ENCODE measurements around the gene CASKIN1. TPM values are rescaled to one million over a fixed set of nuclear protein-coding genes. Genes with fewer than 3 reads are reported as not detected.

CASKIN1 gene
- total RNA-seq, 1 donor, result under 0.01 TPM

DNA sequence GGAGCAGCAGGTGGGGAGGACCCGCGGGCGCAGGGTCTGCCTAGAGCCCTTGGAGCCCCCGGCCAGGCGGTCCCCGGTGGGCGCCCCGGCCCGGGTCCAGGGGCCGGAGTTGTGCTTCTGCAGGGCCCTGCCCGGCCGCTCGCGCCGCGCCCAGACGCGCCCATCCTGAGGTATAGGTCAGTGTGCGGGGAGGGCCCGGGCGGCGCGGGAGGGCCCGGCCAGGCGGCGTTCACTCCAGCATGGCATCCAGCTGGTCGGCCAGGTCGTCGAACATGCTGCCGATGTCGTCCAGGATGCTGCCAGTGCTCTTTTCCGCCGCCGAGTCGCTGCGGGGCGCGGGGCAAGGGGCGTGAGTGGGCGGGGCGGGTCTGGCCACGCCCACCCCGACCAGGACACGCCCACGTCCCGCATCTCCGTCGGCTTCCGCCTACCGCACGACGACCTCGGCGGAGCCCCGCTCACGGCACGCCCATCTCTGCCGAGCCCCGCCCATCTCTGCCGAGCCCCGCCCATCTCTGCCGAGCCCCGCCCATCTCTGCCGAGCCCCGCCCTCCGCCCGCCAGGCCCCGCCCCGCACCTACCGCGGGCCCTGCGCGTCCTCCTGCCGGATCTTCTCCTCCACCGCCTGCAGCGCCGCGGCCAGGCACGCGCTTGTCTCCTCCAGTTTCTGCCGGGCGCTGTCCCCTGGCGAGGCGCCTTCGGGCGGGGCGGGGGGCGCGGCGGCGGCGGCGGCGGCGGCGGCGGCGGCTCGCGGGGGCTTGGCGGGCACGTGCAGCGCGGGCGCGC lies 17.9 kb downstream of the CASKIN1 start:
- peak in 2 of 3 donors; percentile 52 to 58 for DNase-seq (ENCODE audit: low read depth in 2 of 3, low spot score in 2 of 3)

DNA sequence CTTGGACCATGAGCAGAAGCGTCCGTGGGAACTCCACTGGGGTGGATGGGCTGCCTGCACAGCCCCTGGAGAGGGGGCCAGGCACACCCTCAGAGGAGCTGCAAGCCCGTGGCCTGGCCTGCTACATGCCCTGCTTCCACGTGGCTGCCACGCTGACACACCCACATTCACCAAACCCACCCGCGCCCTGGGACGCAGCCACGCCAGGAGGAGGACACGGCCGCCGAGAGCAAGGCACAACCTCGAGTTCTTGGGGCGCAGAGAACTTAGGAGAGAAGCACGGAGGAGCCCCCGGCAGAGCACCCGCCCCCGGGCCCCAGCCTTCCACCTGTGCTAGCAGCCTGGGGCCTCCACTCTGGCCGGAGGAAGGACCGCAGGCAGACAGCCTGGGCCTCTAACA lies 18.8 kb downstream of the CASKIN1 start:
- no peak for DNase-seq (ENCODE audit: low read depth in 2 of 3, low spot score in 2 of 3)

DNA sequence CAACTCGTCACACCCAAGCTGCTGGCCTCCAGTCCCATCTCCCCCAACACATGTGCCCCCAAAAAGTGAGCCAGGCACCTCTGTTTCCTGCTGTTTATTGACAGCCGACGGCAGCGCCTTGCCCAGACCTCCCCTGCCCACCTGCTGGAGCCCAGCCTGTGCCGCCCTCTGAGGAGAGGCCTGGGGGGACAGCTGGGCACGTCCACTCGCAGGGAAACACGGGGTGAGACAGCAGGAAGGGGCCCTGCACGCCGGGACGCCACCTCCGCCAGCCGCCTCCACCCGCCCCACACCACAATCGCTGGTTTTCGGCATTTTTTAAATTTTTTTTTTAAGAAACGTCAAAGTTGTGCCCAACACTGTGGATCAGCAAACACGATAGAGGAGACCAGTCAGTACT lies 19.3 kb downstream of the CASKIN1 start:
- DNase-seq (ENCODE audit: low read depth in 2 of 3, low spot score in 2 of 3), result no peak

DNA sequence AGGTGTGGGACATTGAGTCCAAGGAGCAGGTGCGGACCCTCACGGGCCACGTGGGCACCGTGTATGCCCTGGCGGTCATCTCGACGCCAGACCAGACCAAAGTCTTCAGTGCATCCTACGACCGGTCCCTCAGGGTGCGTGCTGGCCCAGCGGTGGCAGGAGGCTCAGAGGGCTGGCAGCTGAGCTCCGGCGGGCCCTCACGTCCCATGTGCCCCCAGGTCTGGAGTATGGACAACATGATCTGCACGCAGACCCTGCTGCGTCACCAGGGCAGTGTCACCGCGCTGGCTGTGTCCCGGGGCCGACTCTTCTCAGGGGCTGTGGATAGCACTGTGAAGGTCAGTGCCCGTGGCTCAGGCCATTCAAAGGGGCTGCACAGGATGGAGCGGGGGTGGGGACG lies 20.4 kb downstream of the CASKIN1 start:
- DNase-seq (ENCODE audit: low read depth in 2 of 3, low spot score in 2 of 3), result no peak

DNA sequence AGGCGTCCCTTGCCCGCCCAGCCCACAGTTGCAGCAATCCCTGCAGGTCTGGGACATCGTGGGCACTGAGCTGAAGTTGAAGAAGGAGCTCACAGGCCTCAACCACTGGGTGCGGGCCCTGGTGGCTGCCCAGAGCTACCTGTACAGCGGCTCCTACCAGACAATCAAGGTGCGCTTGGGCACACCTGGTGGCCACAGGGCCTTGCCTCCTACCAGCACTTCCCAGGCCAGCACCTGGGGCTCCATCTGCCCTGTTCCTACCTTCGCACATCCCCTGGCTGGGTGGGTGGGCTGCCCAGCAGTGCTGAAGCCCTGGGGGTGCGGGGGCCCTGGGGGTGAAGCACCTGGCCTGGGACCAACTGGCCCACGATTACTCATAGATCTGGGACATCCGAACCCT lies 21.0 kb downstream of the CASKIN1 start:
- DNase-seq (ENCODE audit: low read depth in 2 of 3, low spot score in 2 of 3), result no peak

DNA sequence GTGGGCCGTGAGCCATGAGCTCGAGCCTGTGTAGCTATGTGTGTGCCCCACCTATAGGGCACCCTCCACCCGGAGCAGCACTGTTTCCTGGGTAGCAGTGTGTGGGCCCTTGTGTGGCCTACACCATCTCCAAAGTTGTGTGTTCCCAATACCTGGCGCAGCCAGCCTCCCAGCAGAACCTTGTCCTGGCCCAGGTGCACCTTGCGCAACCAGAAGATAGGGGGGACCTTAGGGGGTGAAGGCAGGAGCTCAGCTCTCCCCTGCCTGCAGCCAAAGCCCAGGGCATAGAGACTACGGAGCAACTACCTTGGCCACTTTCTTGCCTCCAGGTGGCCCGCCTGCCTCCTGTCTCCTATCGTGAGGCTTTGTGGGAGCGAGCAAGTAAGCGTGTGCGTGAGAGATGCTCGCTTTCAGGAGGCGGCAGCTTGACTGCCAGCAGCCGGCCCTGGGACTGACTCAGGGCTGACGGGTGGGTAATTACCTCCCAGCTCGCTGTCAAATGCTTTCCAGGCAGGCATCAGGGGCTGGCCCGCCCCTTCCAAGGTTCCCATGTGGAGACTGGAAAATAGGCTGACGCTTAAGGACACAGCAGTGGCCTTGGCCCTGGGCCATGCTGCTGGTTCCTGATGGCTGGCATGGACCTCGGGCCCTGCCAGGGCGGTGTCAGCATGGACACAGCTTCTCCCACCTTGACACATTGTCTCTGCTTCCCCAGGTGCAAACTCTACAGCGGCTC lies 21.8 kb downstream of the CASKIN1 start:
- DNase-seq (ENCODE audit: low read depth in 2 of 3, low spot score in 2 of 3), result no peak

DNA sequence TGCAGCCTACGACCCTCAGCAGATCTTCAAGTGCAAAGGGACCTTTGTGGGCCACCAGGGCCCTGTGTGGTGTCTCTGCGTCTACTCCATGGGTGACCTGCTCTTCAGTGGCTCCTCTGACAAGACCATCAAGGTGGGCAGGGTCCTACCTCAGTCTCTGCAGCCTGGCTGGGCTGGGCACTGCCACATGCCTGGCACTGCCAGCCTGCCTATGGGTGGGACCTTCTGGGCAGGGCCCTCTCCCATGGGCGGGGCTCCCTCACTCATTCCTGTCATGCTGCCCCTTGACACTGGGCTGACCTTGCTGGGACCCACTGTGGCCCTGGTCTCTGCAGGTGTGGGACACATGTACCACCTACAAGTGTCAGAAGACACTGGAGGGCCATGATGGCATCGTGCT lies 22.5 kb downstream of the CASKIN1 start:
- no peak for DNase-seq (ENCODE audit: low read depth in 2 of 3, low spot score in 2 of 3)

DNA sequence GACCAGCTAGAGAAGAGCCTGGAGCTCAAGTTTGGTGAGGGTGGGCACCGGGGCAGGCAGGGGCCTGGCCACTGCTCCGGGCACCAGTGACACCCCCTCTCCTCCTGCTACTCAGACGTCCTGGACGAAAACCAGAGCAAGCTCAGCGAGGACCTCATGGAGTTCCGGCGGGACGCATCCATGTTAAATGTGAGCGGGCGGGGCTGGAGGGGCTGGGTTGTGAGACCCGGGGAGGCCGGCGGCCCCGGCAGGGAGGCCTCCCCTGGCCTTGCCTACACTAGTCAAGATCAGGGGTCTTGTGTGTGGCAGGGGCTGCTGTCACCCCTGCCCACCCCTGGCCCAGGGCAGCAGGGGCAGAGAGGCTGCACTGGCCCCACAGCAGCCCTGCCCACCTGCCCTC lies 23.0 kb downstream of the CASKIN1 start:
- DNase-seq (ENCODE audit: low read depth in 2 of 3, low spot score in 2 of 3), result no peak

DNA sequence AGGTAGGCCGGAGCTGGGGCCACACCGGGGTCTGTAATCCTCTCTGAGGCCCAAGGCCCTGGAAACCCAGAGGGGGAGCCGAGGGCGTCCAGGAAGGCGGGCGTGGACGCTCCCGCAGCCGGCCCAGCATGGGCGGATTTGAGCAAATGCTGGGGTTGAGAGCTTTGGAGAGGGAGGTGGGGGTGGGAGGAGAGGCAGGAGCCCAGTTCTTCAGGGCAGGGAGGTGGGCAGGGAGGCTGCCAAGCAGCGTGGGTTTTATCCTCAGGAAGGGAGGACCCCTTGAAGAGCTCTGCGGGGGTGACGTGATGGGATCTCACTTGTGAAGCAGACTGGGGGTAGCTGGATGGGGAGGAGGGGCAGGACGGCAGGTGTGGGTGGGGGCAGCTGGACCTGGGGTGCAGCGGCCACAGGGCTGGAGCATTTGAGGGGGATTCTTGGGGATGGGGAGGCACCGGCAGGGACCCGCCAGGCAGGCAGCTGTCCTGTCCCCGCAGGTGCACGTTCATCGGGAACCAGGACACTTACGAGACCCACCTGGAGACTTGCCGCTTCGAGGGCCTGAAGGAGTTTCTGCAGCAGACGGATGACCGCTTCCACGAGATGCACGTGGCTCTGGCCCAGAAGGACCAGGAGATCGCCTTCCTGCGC lies 23.6 kb downstream of the CASKIN1 start:
- DNase-seq (ENCODE audit: low read depth in 2 of 3, low spot score in 2 of 3), result no peak

DNA sequence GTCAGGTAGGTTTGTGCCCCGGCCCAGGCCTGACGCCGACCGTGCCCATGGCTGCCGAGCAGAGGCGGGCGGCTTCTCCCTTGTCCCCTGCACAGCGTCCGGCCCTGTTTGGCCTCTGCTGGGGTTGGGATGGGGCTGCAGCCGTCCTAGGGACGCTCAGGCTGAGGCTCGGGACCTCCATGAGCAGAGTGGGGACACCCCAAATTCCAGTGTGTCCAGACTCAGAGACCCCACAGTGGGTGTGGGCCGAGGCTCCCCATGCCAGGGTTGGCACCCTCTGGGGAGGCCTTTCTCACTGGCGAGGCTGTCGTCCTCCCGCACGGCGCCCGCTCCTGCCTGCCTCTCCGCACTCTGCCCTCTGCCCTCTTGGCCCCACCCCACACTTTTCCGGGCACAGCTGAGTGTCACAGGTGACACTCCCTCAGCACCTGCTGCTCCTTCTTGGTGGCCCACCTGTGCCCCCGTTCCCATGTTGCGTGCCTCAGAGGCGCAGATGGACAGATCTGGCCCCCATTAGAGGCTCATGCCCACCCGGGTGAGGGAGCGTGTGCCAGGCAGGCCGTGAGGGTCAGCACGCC lies 24.7 kb downstream of the CASKIN1 start:
- DNase-seq (ENCODE audit: low read depth in 2 of 3, low spot score in 2 of 3), result no peak

DNA sequence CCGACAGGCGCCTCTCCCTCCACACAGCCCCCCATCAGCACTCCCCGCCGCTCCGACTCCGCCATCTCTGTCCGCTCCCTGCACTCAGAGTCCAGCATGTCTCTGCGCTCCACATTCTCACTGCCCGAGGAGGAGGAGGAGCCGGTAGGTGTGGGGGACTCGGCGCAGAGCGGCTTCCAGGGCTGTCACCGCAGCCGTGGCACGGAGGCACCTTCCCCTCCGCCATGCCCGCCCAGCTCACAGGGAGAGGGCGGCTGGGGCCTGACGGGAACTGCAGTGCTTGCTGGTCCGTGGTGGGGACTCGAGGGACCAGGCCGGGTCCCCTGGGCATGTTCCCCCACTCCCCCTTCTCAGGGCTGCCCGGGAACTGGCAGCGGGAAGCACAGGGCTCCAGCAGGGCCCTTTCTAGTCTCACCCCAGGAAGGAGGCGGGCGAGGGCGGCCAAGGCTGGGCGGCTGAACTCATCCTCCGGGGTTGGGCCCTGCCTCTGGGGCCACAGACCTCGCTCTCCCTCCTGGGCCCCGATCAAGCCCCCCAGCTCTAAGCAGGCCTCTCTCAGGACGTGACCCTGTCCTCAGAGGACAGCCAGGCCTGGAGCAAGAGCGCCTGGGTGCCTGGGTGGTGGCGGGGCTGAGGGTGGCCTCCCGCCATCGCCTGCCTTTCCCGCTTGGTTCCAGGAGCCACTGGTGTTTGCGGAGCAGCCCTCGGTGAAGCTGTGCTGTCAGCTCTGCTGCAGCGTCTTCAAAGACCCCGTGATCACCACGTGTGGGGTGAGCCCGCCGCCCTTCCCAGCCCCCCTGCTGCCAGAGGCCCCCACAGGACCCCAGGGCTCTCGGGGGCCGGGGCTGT lies 25.6 kb downstream of the CASKIN1 start:
- DNase-seq (ENCODE audit: low read depth in 2 of 3, low spot score in 2 of 3), result no peak

DNA sequence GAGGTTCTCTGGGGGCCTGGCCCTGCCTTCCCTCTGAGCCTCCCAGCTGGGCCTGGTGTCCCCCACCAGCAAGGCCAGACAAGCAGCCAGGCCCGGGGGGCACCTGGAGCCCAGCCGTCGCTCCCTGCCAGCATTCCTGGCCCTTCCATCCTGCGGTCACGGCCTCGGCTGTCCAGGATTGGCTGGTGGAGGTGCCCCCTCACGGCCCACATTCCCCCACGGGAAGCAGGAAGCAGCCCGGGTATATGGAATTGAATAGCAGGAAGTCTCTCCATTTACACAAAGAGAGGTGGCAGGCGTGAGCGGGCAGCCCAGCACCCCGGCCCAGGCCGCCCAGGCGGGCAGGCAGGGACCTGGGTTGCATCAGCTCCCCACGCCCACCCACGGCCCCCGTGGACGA lies 26.3 kb downstream of the CASKIN1 start:
- no peak for DNase-seq (ENCODE audit: low read depth in 2 of 3, low spot score in 2 of 3)

DNA sequence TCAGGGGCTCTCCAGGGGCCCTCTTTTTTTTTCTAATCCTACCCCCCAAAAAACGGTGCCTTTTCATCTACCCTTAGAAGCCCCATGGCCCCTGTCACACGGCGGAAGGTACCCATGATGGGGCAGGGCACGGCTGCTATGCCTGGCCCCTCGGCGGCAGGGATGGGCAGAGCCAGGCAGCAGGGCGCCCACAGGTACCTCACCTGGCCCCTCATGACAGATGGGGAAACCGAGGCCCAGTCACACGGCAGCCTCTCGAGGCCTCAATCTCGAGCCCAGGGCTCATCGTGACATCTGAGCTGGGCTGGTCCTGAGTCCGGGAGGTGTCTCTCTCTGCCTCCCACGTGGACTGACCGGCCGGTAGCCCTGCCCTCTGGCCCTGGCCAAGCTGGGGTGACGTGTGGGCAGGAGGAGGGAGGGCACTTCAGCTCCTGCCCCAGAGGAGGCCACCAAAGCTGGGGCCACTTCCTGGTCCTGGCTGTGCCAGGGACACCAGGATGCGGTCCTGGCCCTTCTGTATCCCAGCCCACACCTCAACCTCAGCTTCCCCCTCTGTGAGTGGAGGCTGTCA lies 29.3 kb downstream of the CASKIN1 start:
- no peak for DNase-seq (ENCODE audit: low read depth in 2 of 3, low spot score in 2 of 3)

DNA sequence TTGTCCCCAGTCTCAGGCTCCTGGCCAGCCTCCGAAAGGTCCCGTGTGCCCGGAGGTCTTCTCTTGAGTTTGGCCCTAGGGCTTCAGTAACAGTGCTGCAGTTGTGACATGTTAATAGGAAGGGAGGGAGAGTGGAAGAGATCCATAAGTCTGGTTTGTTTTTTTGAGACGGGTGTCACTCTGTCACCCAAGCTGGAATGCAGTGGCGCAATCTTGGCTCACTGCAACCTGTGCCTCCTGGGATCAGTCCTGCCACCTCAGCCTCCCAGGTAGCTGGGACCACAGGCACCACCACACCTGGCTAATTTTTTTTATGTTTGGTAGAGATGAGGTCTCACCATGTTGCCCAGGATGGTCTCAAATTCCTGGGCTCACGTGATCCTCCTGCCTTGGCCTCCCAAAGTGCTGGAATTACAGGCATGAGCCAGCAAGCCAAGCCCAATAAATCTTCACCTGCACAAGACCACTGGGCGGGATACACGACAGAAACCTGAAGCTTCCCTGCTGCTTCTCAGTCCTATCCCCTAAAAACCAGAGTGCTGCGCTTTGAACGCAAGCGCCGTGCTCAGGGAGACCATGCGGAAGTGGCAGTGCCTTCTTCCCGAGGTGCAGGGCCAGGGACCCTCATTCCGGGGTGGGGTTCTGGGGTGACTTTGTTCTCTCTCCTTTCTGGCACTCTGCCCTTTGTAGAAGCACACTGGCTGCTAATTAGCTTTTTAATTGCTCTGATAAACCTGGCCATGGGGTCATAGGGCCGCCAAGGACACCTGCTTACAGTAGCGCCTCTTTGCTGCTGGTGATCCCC lies 29.9 kb downstream of the CASKIN1 start:
- no peak for DNase-seq (ENCODE audit: low read depth in 2 of 3, low spot score in 2 of 3)

DNA sequence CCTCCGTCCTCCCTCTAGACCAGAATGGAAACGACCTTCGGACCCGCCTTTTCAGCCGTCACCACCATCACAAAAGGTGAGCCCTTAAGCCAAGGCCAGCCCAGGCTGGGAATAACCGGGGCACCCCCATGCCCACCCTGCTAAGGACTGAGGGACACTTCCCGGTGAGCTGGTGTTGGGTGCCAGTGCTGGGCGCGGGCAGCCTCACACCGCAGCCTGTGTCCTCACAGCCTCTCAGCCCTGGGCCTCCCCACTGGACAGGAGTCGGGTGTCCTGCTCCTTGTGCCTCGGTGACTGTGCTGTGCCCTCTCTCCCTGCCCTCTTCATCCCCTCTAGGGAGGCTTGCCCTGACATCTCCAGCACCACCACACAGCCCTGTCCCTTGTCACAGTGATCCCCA lies 30.5 kb downstream of the CASKIN1 start:
- DNase-seq (ENCODE audit: low read depth in 2 of 3, low spot score in 2 of 3), result no peak

DNA sequence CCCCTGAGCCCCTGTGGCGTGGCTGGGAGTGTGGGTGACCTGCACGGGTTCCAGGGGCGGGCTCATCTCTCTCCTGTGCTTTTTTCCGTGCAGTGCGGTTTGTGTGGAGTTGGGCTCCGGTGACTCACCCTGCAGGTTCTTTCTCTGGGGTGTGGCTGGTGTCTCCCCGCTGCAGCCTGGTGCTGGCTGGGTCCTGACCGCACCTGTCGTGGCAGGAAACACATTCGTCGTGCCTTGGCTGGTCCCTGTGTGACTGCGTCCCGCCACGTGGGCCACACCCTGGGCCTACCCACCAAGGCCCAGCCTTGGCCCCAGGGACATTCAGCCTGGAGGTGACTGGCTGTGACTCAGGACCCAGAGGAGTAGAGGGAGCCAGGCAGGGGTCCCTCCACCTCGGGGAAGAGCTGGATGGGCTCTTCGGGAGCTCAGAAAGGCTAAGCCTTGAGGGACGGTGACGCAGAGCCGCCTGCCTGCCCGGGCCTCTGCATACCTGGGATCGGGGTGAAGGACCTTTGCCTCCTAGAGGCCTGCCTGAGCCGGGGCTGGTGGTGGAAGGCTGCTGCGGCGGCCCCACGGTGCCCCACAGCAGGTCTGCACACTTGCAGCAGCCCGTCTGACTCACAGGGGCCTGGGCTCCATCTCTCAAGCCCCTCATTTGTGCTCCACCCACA lies 33.1 kb downstream of the CASKIN1 start:
- no peak for DNase-seq (ENCODE audit: low read depth in 2 of 3, low spot score in 2 of 3)

DNA sequence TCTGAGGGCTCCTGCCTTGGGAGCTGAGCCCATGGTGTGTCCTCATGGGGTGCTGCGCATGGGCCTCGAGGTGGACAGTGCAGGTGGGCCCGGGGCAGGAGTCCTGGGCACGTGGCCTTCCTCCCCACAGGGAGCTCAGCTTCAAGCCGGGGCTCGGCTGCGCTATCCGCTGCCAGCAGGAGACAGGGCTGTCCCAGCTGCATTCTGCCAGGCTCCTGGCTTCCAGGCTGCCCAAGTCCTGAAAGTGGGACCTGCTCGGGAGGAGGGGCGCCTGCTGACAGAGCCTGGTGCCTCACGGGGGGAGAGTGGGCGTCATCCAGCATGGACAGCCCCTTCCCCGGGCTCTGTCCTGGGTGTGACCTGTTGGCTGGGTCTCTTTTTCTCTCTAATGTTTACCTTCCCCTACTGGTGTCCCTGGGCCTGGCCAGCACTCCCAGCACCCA lies 33.7 kb downstream of the CASKIN1 start:
- DNase-seq (ENCODE audit: low read depth in 2 of 3, low spot score in 2 of 3), result no peak

DNA sequence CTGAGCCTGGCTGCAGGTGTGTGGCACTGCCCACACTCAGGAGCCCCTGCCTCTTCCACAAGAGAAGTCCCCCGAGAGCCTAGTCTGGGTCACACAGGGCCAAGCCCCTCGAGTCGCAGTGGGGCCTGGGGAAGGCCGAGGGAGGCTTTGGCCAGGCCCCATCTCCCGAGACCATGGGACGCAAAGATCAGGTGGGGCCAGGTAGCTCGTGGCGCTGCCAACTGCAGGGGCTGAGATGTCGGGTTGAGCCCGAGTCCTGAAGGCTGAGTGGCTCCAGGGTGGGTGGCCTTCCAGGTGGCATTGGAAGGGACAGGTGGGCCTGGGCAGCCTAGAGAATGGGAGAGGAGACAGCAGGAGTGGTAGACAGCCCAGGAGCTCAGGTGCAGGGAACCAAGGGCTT lies 34.5 kb downstream of the CASKIN1 start:
- no peak for DNase-seq (ENCODE audit: low read depth in 2 of 3, low spot score in 2 of 3)

All from hematopoietic multipotent progenitor cell (in vitro differentiated cells).